HG02642 (cell line): ENCODE measurements around the gene PTPRN2.
"Not testable (repeated sequence)": the region's sequence is repeated elsewhere in the genome, so short reads cannot be mapped to it uniquely, and the experiment has no call there.

ENCODE experiments used
- ATAC-seq: cut with Tn5 transposase; IDR thresholded peaks from one replicate; pipeline ENCODE4 v1.9.1; 2021; ENCODE audit warnings: mild to moderate bottlenecking; ENCODE audit not compliant: unreplicated experiment, poor library complexity

PTPRN2 gene

DNA sequence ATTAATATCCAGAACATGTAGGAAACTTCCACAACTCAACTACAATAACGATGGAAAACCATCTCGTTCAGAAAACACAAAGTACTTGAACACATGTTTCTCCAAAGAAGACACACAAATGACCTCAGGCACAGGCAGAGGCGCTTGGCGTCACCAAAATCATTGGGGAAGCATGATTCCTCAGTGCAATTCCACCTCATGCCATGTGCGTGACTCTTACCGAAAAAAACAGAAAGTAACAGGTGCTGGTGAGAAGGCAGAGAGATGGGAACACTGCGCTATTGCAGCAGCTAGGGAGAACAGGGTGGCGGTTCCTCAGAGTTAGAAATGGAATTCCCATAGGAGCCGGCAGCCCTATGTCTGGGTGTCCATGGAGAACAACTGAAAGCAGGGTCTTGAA, 860.9 kb downstream of the PTPRN2 start:
- no peak for ATAC-seq

DNA sequence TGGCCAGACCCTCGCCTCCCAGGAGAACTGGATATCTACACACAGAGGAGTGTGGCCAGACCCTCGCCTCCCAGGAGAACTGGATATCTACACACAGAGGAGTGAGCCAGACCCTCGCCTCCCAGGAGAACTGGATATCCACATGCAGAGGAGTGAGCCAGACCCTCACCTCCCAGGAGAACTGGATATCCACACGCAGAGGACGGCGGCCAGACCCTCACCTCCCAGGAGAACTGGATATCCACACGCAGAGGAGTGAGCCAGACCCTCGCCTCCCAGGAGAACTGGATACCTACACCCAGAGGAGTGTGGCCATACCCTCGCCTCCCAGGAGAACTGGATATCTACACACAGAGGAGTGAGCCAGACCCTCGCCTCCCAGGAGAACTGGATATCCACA, 862.3 kb downstream of the PTPRN2 start:
- not testable (repeated sequence) for ATAC-seq

DNA sequence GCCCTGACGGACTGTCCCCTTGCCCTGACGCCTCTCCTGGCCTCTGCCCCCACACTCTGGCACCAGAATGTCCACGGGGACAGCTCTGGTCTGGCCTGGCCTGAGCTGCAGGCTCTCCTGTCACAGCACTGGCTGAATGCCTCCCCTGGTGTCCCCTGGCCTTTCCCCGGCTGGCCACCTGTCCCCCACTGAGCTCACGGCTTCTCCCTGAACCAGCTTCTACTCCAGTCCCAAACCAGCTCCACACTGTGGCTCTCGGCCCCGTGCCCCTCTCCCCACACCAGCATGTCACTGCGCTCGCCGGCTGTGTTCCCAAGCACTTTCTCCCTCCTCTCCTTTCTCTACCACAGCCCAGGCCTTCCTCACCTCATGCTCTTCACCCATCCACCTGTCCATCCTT, 864.4 kb downstream of the PTPRN2 start:
- ATAC-seq = no peak

DNA sequence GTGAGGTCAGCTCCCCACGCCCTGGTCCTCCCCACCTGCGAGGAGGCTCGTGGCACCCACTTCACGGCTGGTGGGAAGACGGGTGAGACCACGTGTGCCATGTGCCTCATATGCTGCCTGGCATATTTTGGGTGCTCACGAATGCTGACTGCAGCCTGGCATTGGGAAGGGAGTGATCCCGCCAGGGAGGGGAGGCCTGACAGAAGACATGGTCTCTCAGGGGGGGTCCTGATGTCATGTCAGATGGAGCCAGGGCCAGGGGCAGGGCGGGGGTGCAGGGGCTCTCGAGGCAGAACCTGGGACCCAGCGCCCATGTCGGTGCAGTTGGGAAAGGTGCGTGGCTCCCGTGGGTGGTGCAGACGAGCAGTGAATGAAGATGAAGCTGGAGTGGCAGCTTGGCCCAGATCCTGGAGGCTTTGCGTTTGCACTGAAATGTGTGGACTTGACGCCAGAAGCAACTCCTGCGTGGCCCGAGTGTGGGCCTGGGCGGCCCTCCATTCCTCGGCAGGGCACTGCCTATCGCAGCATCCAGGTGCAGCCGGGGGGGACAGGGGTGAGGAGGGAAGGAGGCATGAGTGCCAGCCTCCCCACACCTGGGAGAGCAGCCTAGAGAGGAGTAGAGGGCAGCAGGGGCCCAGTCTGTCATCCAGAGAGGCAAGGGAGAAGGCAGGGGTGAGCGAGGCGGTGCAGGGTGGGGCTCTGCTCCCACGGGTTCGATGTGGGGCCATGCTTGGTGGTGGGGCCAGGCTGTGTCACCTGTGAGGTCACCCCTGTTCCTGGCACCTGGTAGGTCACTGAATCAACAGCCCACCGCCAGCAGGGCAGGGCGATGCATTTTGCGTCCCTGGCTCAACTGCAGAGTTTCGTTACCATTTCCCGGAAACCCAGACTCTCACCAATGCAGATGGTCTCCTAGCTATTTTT, 865.2 kb downstream of the PTPRN2 start:
- no peak for ATAC-seq

DNA sequence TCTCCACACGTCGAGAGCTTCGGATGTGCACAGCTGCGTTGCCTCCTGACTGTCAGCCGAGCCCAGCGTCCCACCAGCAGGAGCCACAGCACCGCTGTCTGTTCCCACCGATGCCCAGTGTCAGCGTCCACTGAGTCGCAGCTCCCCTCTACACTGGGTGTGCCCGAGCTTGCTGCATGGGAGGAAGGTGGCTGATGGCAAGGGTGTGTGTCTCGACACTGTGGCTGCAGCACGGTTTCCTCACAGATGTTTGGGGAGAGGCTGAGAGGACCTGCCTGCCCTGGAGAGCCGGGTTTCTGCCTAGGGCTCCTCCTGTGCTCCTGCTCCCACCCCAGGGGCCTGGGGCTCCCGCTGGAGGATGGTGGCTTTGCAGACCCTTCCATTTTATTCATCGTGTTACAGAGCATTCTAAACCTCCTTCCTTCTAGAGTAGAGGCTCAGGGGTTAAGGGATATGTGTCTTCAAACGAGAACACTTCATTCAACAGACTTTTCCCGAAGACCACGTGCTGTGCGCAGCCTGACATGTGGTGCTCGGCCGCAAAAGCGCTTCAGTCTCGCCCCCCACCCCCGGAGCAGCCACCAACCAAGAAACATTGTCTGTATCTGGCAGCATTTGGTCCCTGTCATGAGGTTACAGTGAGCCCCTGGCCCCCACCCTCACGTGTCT, 866.0 kb downstream of the PTPRN2 start:
- ATAC-seq = no peak

DNA sequence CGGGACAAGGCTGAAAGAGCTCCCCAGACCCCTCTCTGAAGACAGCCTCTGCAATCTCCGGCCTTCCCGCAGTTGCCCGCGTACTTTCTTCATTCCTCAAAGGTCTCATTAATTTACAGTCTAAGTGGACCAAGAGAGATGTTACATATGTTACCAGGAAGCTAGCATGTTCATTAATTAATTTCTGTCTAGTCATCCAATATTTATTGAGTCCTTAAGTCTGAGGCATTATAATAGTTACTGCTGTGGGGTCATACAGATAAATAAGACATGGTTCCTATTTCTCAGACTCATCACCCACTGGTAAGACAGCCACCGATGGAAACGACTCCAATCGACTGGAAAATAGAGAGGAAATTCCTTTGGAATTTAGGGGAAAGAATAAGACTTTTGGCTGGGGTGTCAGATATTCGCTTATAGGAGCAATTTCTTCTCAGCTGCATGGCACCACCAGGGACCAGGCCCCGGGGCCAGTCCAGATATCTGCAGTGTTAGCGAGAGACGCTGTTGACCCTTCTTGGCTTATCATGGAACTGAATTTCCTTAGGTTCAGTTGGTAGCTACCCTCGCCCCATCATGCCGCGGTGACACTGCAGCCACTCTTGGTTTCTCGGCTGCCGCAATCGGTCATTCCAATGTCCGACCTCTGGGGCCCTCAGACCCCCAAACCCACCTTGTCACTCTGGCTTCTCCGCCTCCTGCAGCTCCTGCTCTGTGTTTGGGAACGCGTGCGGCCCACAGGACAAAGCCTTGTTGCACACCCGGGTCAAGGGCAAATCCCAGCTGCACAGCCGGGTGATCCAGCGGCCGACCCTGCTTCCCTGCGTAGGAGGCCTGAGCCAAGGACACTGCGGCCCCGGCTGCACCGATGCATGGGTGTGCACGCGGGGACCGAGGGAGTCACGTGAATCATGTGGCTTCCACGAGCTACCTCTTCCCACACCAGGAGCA, 867.6 kb downstream of the PTPRN2 start:
- no peak for ATAC-seq

DNA sequence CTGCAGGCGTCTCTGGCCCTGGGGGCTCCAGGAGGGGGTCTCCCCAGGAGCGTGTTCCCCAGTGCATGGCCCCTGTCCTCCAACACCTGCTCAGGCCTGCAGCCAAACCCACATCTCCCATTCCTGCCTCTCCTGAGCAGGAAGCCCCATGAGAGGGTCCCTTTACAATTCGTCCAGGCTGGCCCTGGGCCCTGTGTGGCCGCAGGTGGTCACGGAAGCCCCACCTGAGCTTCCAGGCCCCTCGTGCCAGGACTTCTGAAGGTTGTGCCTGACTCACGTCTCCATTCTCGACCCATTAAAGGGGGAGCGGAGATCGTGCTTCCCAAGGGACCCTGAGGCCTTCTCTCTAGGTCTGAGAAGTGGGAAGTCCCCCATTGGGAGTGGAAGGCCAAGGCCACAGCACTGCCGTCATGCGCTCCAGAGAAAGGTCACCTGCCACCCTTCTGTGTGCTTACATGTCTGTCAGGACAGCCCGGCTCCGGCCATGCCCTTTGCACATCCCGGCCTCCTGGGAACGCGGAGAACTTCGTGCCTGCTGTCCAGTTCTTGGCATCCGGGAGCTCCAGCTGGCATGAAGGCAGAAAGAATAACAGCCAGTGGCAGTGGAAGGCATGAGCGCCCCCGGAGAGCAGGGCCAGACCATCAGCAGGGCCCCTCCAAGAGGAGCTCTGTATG, 868.5 kb downstream of the PTPRN2 start:
- ATAC-seq = no peak

DNA sequence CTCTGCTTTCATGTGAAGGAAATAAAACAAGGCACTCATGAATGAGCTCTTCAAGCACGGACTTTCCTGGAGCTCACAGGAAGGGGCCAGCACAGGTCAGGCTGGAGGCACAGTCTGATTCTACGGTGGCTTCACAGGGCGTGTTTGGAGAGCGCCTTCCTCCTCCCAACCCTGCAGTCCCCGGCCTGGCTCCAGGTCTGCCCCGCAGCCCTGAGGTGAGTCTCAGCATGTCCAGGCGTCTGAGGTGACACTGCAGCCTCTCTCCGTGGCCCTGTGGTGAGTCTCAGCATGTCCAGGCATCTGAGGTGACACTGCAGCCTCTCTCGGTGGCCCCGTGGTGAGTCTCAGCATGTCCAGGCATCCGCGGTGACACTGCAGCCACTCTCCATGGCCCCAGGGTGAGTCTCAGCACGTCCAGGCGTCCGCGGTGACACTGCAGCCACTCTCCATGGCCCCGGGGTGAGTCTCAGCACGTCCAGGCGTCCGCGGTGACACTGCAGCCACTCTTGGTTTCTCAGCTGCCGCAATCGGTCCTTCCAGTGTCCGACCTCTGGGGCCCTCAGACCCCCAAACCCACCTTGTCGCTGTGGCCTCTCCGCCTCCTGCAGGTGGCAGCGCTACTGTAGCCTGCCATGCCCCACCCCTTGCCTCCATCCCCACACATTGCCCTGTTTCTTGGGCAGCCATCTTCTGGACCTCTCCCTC, 869.2 kb downstream of the PTPRN2 start:
- ATAC-seq = no peak

DNA sequence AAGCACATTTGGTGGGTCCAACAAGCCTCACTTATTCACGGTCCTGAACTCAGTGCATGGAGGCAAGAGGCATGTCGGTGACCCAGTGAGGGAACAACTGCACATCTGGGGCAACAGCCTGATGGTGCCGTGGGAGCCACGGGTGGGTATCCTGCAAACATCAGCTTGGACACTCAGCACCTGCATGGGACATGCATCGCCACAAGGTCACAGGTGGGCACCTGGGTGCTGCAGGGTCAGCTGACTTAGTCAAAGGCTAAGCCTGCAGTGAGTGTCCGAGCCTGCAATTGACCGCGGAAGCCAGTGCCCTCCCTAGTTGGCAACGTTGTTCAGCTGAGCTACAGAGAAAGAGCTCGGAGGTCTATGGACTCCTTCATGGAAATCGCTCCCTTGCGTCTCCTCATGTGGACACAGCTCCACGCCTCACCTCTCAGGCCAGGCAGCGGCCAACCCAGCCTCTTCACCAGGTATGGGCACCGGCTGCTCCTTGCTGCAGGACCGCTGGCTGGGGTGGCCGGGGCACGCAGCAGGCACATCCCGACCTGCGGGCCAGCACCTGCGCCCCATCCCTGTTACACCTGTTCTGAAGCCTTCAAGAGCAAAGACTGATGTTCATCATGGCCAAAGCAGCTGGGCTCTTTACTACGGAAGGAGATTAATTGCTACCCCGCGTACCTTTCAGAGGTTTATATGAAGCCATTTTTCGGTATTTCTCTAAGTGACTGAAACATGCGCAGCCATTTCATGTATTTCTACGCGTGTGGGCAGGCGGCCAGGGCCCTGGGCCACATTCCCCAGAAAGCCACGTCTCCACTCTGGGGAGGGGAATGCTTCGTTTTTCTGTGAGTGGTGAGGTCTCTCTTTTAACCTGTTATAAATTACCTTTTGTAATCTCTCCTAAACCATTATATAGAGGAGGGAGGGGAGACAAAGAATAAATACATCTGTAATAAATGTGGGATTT, 870.1 kb downstream of the PTPRN2 start:
- ATAC-seq = no peak

DNA sequence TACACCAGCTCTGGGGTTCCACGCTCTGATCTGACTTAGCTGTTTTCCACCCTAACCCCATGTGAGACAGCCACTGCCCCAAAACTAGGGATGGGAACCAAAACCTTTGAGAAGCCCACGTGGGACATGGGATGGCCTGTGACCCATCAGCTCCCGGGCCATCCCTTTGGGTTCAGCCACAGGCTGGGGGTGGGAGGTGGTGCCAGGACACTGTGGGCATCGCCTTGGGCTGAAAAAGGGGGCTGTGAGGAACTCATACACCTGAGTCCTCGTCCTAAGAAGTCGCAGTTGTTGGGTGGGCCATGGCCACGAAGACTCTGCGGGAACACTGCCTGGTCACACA, 871.7 kb downstream of the PTPRN2 start:
- no peak for ATAC-seq

DNA sequence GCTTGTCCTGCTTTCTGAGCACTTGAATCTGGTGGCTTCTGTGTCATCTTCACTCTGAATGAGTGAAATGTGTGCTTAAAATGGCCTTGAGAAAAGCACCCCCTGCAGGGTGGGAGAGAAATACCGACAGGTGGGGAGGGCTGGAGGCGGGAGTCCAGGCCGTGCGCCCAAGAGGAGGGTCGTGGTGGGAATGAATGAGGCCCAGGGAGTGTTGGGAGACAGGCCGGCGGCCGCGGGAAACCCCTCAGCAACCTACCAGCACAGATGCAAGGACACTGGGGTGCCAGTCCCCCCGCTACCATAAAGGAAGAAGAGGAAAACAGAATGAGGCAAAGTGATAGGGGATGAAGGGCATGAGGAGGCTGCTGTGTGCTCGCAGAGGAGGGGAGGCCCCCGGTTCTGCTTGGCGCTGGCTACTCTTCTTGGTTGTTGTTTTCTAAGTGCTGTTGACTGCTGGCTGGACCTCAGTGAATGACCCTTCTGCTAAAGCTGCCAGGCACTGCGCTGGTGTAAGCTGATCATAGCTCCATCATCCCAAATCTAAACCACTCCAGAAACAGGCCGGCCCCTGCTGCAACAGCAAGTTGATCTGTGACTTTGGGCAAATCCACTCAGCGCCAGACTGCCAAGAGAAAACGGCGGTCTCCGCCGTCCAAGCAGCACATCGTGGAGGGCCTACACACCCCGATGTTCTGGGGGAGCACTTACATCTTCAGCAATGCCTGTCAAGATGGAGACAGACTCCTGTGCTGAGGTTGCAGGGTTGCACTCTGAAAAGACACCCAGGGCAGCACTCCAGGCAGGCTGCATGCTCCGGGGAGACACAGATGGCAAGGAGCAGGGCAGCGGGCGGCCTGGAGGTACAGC, 872.3 kb downstream of the PTPRN2 start:
- ATAC-seq = no peak

DNA sequence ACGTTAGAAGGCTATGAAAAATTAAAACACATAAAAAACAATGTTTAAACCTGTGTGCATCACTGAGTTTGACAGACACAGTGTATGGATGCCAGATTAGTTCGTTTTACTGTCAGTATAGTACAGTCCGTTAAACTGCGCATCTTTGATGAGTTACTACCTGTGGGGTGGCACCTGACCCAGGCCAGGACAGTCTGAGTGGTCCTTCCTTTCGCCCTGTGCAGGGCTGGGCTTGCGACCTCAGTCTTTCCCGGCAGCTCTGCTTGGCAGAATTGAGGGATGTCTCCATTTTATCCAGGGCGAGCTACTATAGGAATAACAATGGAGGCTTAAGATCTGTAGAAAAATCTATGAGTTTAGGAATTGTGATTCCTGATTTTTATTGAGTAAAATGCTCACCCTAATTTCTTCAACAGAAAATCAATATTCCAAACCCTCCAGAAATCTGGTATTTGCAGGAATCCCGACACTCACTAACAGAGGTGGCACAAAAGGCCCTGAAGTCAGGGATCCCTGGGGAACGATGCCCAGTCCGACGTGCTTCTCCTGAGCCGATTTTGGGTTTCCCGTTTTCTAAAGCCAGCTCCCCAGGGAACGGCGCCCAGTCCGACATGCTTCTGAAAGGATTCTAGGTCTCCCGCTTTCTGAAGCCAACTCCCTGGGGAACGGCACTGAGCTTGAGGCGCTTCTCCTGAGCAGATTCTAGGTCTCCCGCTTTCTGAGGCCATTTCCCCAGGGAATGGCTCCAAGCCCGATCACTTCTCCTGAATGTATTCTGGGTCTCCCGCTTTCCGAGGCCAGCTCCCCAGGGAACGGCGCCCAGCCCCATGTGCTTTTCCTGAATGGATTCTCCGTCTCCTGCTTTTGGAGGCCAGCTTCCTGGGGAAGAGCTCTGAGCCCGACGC, 873.2 kb downstream of the PTPRN2 start:
- ATAC-seq = no peak

DNA sequence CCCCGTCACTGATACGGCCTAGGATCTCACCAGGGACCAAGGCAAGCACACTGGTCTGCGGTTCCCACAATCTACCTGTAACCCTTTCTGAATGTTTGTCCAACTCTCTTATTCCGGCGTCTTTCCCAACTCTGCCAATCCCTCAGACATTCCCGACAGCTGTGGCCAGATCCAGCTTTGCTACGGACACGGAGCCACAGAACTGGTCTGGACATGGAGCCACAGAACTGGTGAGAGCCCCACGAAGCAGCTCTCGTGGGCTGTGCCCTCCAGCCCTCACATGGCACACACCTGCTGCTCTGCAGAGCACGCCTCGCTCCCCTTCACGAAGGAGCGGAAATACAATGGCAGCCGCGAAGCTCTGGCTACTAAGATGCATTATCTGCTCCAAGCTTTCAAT, 874.0 kb downstream of the PTPRN2 start:
- no peak for ATAC-seq

DNA sequence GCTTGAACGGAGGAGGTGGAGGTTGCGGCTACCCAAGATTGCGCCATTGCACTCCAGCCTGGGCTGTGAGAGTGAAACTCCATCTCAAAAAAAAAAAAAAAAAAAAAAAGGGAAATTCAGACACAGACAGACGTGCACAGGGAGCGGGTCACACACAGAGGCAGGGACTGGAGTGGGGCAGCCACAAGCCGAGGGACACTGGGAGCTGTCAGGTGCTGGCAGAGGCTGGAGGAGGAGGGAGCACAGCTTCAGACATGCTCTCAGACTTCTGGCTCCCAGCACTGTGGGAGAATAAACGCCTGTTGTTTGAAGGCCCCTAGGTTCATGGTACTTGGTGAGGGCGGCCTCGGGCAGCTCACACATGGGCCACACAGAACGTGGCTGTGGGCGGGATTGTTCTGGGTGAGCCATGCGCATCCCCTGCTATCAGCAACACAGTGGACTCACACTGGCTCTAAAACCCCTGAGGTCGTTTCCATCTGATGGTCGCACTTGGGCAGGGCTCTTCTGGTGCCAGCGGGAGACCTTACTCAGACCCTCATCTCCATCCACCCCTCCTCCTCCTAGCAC, 874.9 kb downstream of the PTPRN2 start:
- no peak for ATAC-seq

DNA sequence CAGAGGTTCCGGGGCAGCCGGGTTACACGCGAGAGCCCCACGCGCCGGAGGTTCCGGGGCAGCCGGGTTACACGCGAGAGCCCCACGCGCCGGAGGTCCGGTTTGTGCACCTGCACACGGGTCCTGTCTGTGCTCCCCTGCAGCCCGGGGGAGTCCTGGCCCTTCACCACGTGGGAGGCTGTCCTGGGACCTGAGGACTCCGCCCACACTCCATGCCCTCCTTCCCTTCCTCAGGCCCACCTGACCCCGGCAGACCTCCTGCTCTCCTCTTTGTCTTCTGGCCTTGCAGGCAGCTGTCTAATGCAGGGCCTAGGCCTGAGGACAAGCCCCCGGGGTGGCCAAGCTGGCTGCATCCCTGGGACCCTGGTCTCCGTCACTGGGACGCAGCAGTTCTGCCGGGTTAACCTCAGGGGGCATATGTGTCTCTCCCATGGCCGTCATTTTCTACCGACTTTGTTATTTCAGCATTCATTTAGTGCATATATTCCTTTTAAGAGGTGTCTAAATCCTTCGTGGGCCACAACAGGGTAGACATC, 876.2 kb downstream of the PTPRN2 start:
- no peak for ATAC-seq

DNA sequence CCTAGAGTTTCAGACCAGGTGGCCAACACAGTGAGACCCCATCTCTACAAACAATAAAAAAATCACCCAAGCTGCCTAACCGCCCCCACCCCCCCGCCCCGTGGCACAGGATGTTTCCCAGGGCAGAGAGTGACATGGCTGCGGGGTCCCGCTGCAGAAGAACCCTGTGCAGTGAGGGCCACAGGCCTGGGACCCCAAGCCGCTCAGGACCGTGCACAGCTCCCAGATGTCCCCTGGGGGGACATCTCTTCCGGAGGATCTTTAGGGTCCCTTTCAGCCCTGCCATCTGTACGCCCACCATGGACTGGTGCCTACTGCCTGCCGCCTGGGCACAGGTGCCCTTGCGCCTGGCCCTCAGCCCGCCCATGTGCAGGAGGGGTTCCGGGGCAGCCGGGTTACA, 877.2 kb downstream of the PTPRN2 start:
- no peak for ATAC-seq
